GM18502 (cell line): ENCODE data around the gene ADGRG6.

ENCODE experiments used
- ATAC-seq: cut with Tn5 transposase; IDR thresholded peaks from one replicate; pipeline ENCODE4 v1.9.1; 2021; ENCODE audit warnings: mild to moderate bottlenecking; ENCODE audit not compliant: unreplicated experiment, poor library complexity

The ADGRG6 gene

GRCh38 chr6:142373268-142374090 is 71.7 kb downstream of the ADGRG6 start:
- ATAC-seq = no peak

GRCh38 chr6:142374091-142374770 is 72.4 kb downstream of the ADGRG6 start:
- no peak for ATAC-seq

GRCh38 chr6:142374965-142375733 is 73.3 kb downstream of the ADGRG6 start:
- ATAC-seq = no peak

GRCh38 chr6:142376115-142376514 is 74.3 kb downstream of the ADGRG6 start:
- ATAC-seq = no peak

- ATAC-seq = no peak
Observed at GRCh38 chr6:142376800-142377496, 75.1 kb downstream of the ADGRG6 start.

- no peak for ATAC-seq
Observed at GRCh38 chr6:142377497-142377848, 75.7 kb downstream of the ADGRG6 start.

GRCh38 chr6:142378138-142378875 is 76.5 kb downstream of the ADGRG6 start:
- ATAC-seq = no peak

GRCh38 chr6:142380626-142381025 is 78.8 kb downstream of the ADGRG6 start:
- no peak for ATAC-seq

GRCh38 chr6:142381181-142381580 is 79.4 kb downstream of the ADGRG6 start:
- ATAC-seq = no peak

- ATAC-seq = no peak
Observed at GRCh38 chr6:142381845-142382378, 80.1 kb downstream of the ADGRG6 start.

- no peak for ATAC-seq
Observed at GRCh38 chr6:142384519-142385254, 82.9 kb downstream of the ADGRG6 start.

- ATAC-seq = no peak
Observed at GRCh38 chr6:142385352-142385751, 83.5 kb downstream of the ADGRG6 start.

- ATAC-seq = no peak
Observed at GRCh38 chr6:142386657-142387056, 84.8 kb downstream of the ADGRG6 start.

- ATAC-seq = peak; percentile 81
Observed at GRCh38 chr6:142387997-142388815, 86.4 kb downstream of the ADGRG6 start.

GRCh38 chr6:142395266-142395665 is 93.5 kb downstream of the ADGRG6 start:
- no peak for ATAC-seq

- ATAC-seq = peak; percentile 96
Observed at GRCh38 chr6:142395768-142396231, 94.0 kb downstream of the ADGRG6 start.

- no peak for ATAC-seq
Observed at GRCh38 chr6:142398353-142398752, 96.5 kb downstream of the ADGRG6 start.

GRCh38 chr6:142399739-142400138 is 97.9 kb downstream of the ADGRG6 start:
- no peak for ATAC-seq
